ENCODE results near the gene FAM241B.

The FAM241B gene

DNA sequence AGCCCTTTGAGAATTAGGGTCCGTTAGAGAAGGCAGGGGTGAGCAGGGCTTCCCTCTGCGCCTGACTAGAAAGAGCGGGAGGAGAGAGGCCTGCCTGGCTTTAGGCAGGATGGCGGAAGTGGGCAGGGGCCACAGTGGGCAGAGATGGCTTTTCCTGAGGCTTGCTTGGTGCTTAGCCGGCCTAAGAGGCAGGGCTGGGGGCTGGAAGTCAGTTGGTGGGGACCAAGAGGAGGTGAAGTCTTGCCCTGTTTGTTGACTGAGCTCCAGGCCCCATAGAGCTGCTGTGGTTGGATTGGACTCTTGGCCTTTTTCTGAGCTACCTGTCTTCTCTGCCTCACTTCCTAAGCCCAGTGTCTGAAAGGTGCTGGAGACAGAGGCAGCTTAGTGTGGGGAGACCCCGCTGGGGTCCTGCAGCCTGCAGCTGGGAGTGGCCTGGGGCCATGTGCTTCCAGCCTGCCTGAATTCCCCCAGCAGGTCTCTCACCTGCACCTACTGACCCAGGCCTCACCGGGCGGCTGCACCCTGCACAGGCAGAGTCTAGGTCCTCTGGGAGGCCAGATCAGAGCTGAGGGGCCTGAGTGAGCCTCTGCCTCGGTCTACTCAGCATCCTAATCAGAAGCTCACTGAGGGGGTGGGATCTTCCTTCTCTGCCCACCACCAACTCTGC, 4.8 kb downstream of the FAM241B start:
- no peak for DNase-seq

DNA sequence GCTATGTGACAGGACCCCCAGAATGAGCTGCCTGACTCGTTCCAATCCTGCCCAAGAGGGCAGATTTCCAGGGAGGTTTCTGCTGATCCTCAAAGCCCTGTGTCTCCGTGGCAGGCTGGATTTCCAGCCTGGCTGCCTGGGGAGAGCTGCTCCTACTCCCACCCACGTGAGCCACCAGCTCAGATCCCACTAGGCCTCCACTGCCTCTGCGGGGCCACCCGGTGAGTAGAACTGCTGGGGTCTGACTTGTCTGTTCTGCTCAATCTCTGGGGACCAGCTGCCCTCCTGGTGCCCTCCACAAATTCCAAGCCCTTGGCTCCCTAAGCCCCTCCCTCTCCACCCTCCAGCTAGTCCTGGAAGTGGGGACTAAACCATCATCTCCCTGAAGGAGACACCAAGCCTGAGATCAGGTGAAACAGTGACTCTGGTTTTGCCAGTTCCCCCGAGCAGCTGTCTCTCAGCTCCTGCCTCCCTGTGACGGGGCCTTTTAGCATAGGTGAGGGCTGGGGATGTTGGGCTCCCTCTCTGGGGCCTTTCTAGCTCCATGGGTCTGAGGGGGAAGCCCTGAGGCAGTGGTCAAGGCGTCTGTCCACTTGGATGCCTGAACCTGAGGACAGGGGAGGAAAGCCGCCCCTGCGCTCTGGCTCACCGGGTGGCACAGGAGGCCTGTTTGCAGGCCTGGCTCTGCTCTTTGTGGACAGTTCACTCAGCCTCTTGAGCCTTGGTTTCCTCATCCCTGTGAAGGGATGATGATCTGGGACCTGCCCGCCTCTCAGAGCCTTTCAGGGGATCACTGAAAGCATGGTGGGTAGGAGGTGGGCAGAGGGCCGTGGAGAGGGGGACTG, 5.6 kb downstream of the FAM241B start:
- no peak for DNase-seq

DNA sequence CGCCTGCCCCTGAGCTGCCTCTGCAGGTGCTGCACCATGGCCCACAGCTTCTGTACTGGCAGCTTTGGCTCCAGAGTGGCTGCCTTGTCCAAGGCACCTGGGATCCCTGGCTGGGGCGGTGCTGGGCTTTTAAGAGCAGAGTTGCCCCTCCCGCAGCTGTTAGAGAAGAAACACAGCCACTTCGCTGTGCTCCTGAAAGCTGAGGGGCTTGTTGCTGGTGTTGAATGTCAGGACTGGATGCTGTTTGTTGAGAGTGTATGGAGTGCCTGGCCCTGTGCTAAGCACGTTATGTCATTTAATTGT, 6.2 kb downstream of the FAM241B start:
- no peak for DNase-seq

DNA sequence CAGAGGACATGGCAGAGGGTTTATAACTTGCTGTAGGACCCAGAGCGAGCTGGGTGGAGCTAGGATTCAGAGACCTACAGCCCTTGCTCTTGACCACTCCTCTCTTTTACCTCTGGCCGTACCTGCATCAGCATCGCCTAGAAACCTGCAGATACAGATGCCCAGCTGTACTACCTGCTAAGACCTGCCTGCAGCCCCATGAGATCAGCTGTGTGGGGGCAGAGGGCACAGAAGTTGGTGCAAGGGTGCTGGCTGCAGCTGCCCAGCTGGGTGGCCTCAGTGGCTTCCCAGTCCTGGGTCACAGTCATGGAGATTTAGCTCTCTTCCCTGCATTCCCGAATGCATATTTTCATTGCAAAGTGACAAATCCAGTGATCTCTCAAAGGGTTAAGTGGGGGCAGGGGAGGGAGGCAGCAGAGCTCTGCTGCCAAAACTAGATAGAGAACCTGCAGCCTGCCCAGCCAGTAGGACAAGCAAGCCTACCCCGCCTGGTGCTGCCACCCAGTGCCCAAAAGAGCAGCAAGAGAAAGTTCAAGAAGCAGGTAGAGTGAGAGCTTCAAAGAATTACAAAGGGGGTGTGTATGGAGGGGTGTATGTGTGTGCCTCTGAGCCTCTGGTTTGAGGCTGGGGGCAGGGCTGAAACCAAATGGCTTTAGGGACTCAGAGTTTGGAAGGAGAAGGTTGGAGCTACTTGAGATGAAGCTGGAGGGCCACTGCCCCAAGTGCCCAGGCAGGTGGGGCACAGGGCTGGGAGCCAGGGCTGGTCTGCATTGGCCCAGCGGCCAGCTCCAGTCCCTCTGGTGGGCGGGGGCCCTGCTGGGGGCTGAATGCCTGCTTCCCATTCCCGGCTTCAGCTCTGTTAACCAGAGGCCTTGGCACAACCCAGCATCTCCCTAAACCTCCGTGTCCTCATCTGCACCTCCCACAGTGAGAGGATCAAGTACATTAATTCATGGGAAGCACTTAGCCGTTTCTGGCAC, 6.9 kb downstream of the FAM241B start:
- DNase-seq: no peak

DNA sequence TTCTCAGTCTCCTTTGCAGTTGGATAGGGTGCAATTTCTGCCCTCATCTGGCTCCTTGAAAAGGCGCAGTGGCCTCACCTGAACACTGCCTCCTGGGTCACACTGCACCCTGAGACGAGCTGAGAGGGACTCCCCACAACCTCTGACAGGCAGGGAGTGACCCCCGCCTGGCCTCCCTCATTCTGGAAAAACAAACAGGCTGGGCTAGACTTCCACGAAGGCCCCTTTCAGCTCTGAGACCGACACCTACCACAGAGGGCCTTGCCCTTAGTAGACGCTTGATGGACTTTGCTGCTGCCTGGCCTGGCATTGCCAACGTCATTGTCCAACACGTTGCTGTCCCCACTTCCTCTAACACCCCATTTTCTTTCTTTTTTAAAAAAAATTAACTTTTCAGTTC, 8.6 kb downstream of the FAM241B start:
- no peak for DNase-seq

DNA sequence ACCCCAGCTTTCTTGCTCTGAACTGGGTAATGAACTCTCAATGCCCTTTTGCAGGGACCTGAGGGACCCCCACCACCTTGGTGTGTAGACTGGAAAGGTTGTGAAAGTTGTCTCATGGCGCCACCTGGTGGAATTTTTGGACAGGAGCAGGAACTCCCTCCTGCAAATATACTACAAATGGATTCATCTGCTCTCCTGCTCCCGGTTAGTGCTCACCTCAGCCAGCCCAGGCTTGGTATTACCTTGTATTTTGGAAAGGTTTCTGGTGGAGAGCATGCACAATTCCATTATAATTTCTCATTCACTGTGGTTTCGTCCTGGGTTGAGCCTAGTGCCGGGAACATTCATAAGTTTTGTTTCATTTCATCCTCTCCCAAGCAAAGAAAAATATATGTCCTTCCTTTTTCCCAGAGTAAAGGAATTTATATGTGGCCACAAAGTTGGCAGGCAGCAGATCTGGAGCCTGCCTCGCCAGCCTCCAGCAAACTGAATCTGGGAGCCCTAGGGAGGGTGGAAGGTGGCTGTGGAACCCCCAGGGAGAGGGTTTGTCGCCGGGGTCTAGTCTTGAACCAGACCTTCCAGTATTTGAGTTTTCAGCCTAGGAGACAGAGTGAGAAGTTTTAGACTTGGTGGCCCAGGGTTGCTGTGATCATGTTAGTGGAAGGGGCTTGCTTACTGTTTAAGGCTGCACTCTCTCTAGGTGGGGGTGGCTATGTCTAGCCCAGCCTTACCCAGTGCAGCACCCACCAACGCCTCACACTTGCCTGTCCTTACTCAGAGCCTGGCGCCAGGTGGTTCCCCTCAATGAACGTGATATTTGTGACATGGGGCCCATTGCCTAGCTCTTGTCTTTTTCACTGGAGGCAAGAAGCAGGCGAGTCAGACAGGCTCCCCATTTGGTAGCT, 9.5 kb downstream of the FAM241B start:
- no peak for DNase-seq

DNA sequence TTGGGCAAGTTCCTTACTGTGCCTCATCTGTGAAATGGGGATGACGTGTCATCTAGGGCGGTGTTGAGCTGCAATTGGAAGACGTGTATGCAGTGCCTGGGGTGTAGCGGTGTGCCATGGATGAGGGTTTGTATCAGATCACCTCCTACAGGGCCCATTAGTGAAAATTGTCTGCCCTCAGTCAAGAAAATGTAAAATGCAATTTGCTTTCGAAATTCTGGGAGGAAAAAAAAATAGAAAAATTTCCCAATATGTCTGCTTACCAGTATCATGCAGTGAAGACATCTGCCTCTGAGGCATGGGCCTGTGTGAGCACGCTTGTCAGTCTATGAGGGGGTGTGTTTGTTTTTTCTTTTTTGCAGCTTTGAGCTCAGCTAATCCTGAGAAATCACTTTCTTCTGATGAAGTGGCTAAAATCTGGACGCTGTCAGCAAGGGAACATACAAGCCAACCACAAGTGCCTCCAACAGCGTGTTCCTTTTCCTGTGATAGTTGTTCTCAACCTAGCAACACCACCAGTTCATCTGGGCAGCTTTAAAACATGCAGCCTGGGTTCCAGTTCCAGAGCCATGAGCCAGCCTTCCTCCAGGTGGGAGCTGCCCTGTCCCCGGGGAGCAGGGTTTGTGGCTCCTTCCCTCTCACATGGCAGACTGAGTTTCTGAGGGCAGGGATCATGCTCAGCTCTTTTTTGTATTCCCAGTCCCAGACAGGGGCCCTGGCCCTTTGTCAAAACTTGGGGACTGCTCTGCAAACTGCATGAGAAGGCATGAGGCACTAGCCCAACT, 10.3 kb downstream of the FAM241B start:
- DNase-seq: no peak

DNA sequence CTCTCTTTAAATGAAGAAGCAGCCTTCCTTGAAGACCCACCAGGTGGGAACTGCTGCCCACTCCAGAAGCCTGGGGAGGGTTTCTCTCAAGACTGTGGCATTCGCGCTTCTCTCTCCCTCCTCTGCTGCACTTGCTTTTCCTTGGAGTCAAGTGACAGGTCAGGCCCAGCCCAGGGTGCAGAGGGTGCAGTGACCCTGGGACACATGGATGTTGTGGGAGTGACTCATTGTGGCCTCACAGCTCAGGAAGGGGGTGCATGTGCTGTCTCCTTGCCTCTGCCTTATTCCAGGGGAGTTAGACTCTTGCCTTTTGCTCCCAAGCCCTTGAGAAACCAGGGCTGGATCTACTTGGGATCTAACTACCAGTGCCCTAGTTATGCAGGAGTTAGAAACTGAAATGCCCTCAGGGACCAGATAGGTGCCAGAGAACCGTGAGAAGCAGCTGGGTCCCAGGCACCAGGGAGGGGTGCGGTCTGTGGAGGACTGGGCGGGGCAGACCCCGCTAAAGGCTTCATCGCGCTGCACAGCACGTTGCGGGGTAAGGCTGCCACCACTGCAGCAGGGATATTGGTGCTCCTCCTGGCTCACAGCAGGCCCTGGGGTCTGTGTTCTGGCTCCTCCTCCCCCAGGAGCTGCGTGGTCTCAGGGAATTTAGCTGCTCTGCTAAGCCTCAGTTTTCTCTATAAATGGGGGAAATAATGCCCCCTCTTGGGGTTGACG, 11.4 kb downstream of the FAM241B start:
- no peak for DNase-seq

DNA sequence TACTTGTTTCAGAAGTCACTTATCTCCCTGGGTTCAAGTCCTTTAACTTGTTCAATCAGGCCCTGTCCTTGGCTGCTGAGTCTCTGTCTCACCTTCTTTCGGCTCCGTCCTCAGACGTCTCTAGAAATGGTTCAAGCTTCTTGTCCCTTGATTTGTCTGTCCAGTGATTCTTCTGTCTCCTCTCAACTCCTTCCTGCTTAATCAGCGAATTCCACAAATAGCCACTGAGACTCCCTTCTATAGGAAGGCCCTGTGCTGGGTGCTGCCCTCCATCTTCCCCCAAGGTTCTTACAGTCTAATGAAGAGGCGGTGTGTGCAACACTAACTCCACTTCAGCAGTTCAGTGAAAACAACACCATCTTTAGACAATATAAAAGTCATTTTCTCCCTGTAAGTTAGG, 12.7 kb downstream of the FAM241B start:
- DNase-seq: no peak

DNA sequence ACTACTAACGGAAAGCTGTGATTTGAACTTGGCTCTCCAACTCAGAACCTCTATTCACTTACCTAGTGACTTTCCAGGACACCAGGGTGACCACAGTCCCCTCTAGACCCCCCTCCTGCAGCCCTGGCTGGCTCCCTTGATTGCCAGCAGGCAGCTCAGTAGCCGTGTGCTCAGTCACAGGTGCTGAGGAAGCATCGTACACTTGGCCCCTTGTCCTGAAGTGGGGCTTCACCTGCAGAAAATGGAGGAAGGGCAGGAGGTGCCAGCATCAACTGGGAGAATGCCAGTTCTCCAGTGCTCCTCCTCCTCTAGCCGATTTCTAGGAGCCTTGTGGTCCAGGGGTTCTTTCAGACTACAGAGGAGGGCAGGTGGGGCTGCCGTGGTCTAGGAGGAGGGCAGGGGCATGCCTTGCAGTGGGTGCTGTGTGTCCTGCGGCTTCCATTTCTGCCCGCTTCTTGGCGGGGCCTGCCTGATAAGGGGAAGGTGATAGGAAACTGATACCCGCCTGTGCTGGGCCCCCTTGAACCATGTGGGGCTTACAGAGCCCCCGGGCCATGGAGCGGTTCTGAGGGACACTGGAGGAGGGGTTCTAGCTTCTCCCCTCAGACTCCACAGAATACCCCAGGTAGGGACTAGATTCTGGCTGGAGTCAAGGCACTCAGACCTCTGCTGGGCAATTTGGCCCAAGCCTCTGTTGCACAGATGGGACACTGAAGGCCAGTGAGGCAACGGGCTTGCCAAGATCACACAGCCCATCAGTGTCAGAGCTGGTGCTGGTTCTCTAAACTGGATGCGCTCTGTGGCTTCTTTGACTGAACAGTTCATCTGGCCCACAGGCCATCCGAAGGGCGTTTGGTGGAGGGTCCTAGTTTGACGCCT, 14.0 kb downstream of the FAM241B start:
- no peak for DNase-seq

DNA sequence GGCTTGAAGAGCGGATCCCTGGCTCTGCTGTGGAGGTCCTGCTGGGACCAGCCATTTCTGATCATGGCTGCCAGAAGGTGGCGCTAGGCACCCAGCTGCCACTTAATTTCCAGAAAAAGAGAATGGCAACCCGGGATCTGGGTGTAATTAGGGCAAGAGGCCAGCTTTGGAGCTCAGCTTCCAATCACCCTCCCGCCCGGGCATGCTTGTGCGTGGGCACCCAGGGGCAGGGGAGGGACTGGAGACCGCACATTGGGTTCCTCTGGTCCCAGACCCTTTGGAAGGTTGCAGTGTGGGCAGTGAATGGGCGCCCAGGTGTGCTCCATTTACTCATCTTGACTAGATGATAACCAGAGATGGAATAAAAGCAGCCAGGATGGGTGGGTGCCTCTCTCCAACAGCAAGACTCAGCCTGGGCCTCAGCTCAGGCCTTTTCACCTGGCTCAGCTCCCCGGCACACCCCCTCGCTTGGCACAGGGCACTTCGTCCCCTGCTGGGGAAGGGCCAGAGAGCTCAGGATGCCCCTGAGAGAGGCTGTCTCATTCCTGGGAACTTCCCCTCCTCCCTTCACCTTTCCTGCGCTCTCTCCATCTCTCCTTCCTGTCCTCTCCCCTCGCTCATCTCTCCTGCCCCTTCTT, 14.7 kb downstream of the FAM241B start:
- DNase-seq: no peak

DNA sequence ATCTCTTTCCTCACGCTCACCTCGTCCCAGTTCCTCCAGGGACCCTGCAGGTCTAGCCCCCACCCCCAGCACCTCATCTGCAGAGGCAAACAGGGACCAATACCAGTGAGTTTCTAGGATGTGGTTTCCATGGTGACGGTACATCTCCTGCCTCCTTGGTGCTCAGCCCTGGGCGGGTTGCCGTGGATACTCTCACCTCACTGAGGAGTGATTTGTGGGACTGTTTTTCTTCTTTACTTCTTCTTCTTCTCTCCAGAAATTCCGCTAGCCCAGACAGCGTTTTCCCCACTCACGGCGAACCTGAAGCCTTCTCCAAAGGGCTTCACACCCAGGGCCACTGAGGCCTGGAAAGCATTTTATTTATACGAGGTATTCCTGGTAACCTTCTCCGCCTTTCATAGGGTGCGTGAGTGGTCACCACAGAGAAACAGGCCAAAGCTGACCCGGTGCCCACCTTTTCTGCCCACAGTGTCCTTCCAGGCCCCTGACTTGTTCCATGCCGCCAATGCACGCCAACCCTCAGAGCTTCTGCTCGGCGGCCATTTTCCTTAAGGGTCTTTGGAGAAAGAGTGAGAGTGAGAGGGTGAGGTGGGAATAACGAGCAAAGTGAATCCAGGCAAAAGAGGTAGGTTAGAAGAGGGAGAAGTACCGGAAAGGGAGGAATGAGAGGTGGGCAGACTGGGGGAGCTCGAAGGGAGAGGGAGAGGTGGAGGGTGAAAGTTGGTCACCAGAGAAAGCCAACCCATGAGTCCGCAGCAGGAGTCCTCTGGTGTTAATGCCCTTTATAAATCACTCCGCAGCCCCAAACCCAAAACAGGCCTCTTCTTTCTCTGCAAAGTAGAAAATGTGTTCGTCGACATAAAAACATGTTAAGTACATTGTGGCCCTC, 15.5 kb downstream of the FAM241B start:
- DNase-seq: no peak

DNA sequence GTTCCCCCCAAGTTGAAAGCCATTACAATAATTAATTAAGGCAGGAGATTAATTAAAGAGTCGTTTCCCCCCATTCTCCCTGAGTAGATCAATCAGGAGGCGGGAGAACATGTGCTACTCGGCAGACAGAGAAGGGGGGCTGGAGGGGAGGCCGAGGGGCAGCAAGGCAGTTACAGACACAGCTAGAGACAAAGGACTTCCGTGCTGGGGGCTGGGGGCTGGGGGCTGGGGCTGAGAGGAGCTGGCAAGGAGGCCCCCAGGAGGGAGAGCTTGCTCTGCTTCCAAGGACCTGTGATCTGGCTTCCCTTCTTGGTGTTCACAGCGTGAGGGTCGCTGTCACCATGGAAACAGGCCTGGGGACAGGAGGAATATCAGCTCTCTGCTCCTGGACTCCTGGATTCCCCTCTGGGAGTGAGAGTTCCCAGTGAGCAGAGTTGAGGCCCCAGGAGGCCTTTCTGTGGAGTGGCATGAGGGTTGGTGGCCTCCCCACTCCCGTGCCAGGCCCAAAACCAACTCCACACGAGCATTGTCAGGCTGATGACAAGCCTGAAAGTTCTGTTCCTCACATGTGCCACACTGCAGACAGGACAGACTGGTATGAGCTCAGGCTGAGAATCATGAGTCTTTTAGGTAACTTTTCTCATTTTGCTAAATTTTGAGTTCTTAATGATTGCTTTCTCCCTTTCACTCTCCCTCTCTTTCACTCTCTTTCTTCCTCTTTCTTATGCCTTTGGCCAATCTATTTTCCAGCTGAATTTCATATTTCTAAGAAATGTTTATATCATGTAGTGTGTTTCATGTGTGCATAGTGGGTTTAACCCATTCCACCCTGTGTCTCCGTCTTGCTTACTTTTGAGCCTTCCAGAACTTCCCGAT, 16.4 kb downstream of the FAM241B start:
- no peak for DNase-seq

DNA sequence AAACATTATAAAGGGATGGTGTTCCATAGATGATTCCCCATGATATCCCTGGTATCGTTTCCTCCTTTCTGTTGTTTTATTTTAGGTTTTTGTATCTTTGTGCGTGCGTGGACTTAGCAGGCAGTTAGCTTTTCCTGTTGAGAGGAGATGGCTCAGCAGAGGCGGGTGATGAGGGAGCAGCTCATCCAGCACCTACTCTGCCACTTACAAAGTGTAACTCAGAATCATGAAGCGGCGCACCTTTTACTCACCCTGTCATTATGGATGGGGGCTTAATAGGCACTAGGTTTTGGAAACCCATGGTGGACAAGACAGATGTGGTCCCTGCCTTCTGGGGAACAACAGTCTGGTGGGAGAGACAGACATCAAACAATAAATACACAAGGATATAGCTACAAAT, 17.1 kb downstream of the FAM241B start:
- DNase-seq: no peak

DNA sequence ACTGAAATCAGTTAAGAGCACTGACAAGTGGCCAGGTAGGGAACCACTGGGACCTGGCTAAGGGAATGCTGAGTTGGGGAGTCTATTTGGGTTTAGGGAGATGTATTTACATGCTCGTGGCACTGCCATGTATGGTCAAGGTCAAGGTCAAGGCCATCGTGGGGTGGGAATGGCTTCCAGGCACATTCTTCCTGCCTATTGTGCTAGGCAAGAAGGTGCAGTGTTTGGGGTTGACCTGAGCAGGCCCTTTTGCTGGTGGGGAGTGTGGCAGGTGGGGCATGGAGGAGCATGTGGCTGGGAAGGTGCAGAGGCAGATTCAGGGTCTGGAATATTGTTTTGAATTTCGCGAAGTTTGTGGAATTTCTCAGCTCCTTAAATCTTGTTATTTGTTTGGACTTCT, 17.8 kb downstream of the FAM241B start:
- DNase-seq: no peak

DNA sequence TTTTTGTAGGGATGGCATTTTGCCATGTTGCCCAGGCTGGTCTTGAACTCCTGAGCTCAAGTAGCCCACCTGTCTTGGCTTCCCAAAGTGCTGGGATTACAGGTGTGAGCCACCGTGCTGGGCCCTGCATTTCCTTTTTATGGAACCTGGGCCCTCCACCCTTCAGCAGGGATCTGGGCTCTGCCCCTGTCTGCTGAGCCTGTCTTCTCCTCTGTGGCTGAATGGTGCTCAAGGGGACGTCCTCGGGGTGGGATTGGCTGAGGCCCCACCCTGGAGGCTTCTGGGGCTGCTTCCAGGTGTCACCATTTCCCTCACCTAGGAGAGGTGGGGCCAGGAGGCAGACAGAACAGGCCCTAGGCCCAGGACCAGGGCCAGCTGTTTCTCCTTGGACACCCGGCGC, 18.4 kb downstream of the FAM241B start:
- DNase-seq: no peak

Measured in NCI-H510A (cell line).